H1 (cell line): ENCODE results near the gene ADCY3. TPM values are rescaled to one million over a fixed set of nuclear protein-coding genes. Genes with fewer than 3 reads are reported as not detected.

Source experiments
- BRCA1 ChIP-seq: IDR thresholded peaks from 2 replicates; pipeline ENCODE4 v1.6.1; 2012; ENCODE audit warnings: low read depth, low read length, improper control_type of control experiment
- RAD21 ChIP-seq, 2 experiments: IDR thresholded peaks in 1 of 2; conservative IDR thresholded peaks in 1 of 2; 2 replicates each; pipeline ENCODE4 v1.6.1; 2011; ENCODE audit warnings: low read depth in 2 of 2, low read length in 2 of 2, improper control_type of control experiment in 1 of 2, inconsistent platforms in 1 of 2, mild to moderate bottlenecking in 1 of 2, moderate library complexity in 1 of 2
- RXRA ChIP-seq: IDR thresholded peaks from 2 replicates; pipeline ENCODE4 v1.6.1; 2011; ENCODE audit warnings: low read depth, mild to moderate bottlenecking, low read length, moderate library complexity; ENCODE audit not compliant: insufficient read depth
- USF2 ChIP-seq: IDR thresholded peaks from 2 replicates; pipeline ENCODE4 v1.6.1; 2011; ENCODE audit warnings: low read length, improper control_type of control experiment
- polyA plus RNA-seq, 7 experiments: library from polyadenylated mRNA; depleted of rRNA in 3 of 7; stranded (reverse) in 5 of 7; unstranded in 2 of 7; fragments of >200 nt in 5 of 7; fragments of 200-250 nt in 2 of 7; gene quantifications; 1 replicate in 5 of 7; 2 replicates in 1 of 7; 4 replicates in 1 of 7; pipeline versions ENCODE4 v1.2.1 to v1.2.3, GENCODE V29; 2011 to 2013; ENCODE audit warnings: missing spikeins in 2 of 7, mixed read lengths in 2 of 7
- total RNA-seq: library from RNA; stranded (reverse); fragmentation: NEBNext Ultra II Directional; extraction: Animal tissue kit (Norgen Biotek cat#: 25700); gene quantifications from 2 replicates; pipeline ENCODE4 v1.2.1, GENCODE V29; 2021

The ADCY3 gene
- total and polyA plus RNA-seq, 2 of the 8 experiments (the other 6 are each of a cell fraction or from before 2014, with no cell fraction given), result 45.1 to 52.9 TPM

- TF ChIP-seq USF2, result no peak
- no peak for TF ChIP-seq RXRA
- no peak for TF ChIP-seq BRCA1
- TF ChIP-seq RAD21 (IDR thresholded peaks at IDR 0.05 in 1 of 2, conservative IDR thresholded peaks at IDR 0.05 in 1 of 2; ENCODE audit: low read depth in 2 of 2, low read length in 2 of 2), result no peak
These were observed 10.4 kb downstream of the ADCY3 start (continued) for GRCh38 chr2:24909555-24910177.
